KMS-11 (cell line): ENCODE data around the gene GIPC2.
"Not testable (repeated sequence)": the region's sequence is repeated elsewhere in the genome, so short reads cannot be mapped to it uniquely, and the experiment has no call there.

ENCODE experiments used
- H2AFZ ChIP-seq: fragments of 200-600 bp; sonication (generic); 2 replicates; pipeline ENCODE4 v1.6.1; 2016; ENCODE audit warnings: antibody characterized with exemption, mixed run types, low read depth
- H3K27ac ChIP-seq: fragments of 200-600 bp; sonication (generic); 2 replicates; pipeline ENCODE4 v1.6.1; 2016; ENCODE audit warnings: mild to moderate bottlenecking, mixed run types
- H3K27me3 ChIP-seq: fragments of 200-600 bp; sonication (generic); 2 replicates; pipeline ENCODE4 v1.6.1; 2017; ENCODE audit warnings: mild to moderate bottlenecking, low read depth, mixed run types, moderate library complexity; ENCODE audit not compliant: insufficient read depth
- H3K36me3 ChIP-seq: fragments of 200-600 bp; sonication (generic); 2 replicates; pipeline ENCODE4 v1.6.1; 2017; ENCODE audit warnings: mild to moderate bottlenecking, mixed run types; ENCODE audit not compliant: insufficient read depth
- H3K4me1 ChIP-seq: fragments of 200-600 bp; sonication (generic); 2 replicates; pipeline ENCODE4 v1.6.1; 2016; ENCODE audit warnings: mild to moderate bottlenecking, low read depth, mixed run types; ENCODE audit not compliant: poor library complexity, severe bottlenecking
- H3K4me2 ChIP-seq: fragments of 200-600 bp; sonication (generic); 2 replicates; pipeline ENCODE4 v1.7.0; 2016; ENCODE audit warnings: mild to moderate bottlenecking, mixed run types
- H3K4me3 ChIP-seq: fragments of 200-600 bp; sonication (generic); IDR thresholded peaks from 2 replicates; pipeline ENCODE4 v1.6.1; 2017; ENCODE audit warnings: low read depth, low read length, mixed read lengths; ENCODE audit not compliant: insufficient read depth
- H3K79me2 ChIP-seq: fragments of 200-600 bp; sonication (generic); 2 replicates; pipeline ENCODE4 v1.6.1; 2016; ENCODE audit warnings: low read depth, mixed run types; ENCODE audit not compliant: insufficient read depth
- H3K9ac ChIP-seq: fragments of 200-600 bp; sonication (generic); 2 replicates; pipeline ENCODE4 v1.6.1; 2016; ENCODE audit warnings: mild to moderate bottlenecking, mixed run types
- H4K20me1 ChIP-seq: fragments of 200-600 bp; sonication (generic); 2 replicates; pipeline ENCODE4 v1.6.1; 2016; ENCODE audit warnings: mild to moderate bottlenecking, mixed run types; ENCODE audit not compliant: insufficient read depth
- TF ChIP-seq, protein P1 (sequence below): fragments of 200-600 bp; sonication (generic); conservative IDR thresholded peaks from 2 replicates; pipeline ENCODE4 v1.6.1; 2017; ENCODE audit warnings: low read depth, mild to moderate bottlenecking, antibody characterized with exemption, low read length, moderate library complexity, mixed read lengths

GIPC2 gene

DNA sequence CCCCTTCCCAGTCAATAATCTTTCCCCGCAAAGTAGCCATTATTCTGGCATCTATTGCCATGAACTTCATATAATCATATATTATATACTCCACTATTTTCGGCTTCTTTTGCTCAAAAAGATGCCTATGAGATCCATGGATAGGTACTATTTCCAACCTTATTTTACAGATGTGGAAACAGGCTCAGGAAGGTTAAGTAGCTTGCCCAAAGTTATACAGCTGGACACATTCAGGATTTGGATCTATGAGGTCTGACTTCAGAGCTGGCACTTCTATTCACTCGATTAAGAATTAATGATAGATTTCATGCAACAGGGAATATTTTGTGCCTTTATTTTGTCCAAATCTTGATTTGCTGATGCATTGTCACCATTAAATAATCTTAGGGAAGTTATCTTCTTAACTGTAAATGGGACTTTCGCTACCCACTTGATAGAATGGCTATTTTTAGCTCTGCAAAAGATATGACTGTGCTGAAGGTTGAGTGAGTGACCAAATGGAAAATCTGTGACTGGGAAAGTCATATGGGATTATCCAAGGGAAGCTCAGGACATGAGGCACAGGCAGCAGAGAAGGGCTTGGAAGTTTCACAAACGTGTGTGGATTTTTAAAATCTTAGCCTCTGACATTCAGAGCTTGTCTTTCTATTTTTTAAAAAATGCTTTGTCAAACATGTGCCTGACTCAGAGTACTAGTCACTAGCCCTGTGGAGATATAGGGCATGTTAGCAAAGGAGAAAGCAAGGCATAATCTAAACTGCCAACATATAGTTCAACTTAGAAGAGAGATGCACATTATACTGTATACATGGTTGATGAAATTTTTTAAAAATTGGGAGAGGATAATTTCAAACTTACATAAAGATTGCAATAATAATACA lies 36.5 kb downstream of the GIPC2 start:
- Histone ChIP-seq H2AFZ (no peak overlapping the region), H3K4me2 (no peak overlapping the region), H3K27me3 (no peaks in the 10 kb centered on the region), H3K9ac (no peak overlapping the region), H3K4me3 (no peak overlapping the region), H3K4me1 (no peaks in the 10 kb centered on the region), H4K20me1 (no peaks in the 10 kb centered on the region), H3K36me3 (no peaks in the 10 kb centered on the region), H3K27ac (no peak overlapping the region), H3K79me2 (no peaks in the 10 kb centered on the region)
- TF ChIP-seq, protein P1, sequence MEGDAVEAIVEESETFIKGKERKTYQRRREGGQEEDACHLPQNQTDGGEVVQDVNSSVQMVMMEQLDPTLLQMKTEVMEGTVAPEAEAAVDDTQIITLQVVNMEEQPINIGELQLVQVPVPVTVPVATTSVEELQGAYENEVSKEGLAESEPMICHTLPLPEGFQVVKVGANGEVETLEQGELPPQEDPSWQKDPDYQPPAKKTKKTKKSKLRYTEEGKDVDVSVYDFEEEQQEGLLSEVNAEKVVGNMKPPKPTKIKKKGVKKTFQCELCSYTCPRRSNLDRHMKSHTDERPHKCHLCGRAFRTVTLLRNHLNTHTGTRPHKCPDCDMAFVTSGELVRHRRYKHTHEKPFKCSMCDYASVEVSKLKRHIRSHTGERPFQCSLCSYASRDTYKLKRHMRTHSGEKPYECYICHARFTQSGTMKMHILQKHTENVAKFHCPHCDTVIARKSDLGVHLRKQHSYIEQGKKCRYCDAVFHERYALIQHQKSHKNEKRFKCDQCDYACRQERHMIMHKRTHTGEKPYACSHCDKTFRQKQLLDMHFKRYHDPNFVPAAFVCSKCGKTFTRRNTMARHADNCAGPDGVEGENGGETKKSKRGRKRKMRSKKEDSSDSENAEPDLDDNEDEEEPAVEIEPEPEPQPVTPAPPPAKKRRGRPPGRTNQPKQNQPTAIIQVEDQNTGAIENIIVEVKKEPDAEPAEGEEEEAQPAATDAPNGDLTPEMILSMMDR = no peak

DNA sequence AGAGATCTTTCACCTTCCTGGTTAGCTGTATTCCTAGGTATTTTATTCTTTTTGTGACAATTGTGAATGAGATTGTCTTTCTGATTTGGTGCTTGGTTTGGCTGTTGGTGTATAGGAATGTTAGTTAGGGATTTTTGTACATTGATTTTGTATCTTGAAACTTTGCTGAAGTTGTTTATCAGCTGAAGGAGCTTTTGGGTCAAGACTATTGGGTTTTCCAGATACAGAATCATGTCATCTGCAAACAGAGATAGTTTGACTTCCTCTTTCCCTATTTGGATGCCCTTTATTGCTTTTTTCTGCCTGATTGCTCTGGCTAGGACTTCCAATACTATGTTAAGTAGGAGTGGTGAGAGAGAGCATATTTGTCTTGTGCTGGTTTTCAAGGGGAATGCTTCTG lies 38.9 kb downstream of the GIPC2 start:
- not testable (repeated sequence) for H3K27me3 ChIP-seq, H3K9ac ChIP-seq, H3K4me1 ChIP-seq

DNA sequence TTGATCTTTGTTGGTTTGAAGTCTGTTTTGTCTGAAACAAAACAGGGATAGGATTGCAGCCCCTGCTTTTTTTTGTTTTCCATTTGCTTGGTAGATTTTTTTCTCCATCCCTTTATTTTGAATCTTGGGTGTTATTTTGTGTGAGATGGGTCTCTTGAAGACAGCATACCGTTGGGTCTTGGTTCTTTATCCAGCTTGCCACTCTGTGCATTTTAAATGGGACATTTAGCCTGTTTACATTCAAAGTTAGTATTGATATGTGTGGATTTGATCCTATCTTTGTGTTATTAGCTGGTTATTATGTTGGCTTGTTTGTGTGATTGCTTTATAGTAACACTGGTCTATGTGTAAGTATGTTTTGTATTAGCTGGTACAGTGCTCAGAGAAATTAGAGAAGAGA lies 40.9 kb downstream of the GIPC2 start:
- Histone ChIP-seq H3K4me3 (no peak overlapping the region), H3K4me1 (no peaks in the 10 kb centered on the region), H3K4me2 (no peak overlapping the region), H3K79me2 (no peaks in the 10 kb centered on the region), H3K36me3 (no peaks in the 10 kb centered on the region), H3K9ac (no peak overlapping the region), H3K27me3 (no peaks in the 10 kb centered on the region), H4K20me1 (no peaks in the 10 kb centered on the region), H3K27ac (no peak overlapping the region), H2AFZ (no peak overlapping the region)
- TF ChIP-seq, protein P1 = no peak

More for the DNA sequence above, 38.9 kb downstream of the GIPC2 start:
- not testable (repeated sequence) for H3K79me2 ChIP-seq, H3K36me3 ChIP-seq, H2AFZ ChIP-seq, H3K4me3 ChIP-seq, H3K4me2 ChIP-seq, H4K20me1 ChIP-seq, H3K27ac ChIP-seq

DNA sequence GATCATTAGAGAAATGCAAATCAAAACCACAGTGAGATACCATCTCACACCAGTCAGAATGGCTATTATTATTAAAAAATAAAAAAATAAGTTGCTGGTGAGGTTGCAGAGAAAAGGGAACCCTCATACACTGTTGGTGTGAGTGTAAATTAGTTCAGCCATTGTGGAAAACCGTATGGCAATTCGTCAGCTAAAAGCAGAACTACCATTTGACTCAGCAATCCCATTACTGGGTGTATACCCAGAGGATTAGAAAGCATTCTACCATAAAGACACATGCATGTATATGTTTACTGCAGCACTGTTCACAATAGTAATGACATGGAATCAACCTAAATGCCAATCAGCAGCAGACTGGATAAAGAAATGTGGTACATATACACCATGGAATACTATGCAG lies 42.2 kb downstream of the GIPC2 start:
- Histone ChIP-seq H3K4me3 (no peak overlapping the region), H3K4me1 (no peaks in the 10 kb centered on the region), H3K4me2 (no peak overlapping the region), H3K9ac (no peak overlapping the region), H4K20me1 (no peaks in the 10 kb centered on the region), H3K27ac (no peak overlapping the region), H3K79me2 (no peaks in the 10 kb centered on the region), H3K36me3 (no peaks in the 10 kb centered on the region), H2AFZ (no peak overlapping the region), H3K27me3 (no peaks in the 10 kb centered on the region)
- TF ChIP-seq, protein P1 = no peak

DNA sequence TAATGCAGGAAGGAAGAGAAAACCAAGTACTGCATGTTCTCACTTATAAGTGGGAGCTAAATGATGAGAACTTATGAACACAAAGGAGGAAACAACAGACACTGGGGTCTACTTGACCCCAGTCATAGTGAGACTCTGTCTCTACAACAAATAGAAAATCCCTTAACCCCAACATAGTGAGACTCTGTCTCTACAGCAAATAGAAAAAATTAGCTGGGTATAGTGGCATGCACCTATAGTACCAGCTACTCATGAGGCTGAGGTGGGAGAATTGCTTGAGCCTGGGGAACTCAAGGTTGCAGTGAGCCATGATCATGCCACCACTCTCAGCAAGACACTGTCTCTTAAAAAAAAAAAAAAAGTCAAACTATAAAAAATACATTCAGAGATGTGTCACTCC lies 42.7 kb downstream of the GIPC2 start:
- Histone ChIP-seq H3K27ac (no peak overlapping the region), H3K4me2 (no peak overlapping the region), H4K20me1 (no peaks in the 10 kb centered on the region), H3K4me3 (no peak overlapping the region), H3K9ac (no peak overlapping the region), H2AFZ (no peak overlapping the region), H3K79me2 (no peaks in the 10 kb centered on the region), H3K36me3 (no peaks in the 10 kb centered on the region), H3K4me1 (no peaks in the 10 kb centered on the region), H3K27me3 (no peaks in the 10 kb centered on the region)
- TF ChIP-seq, protein P1 = no peak
